ENCODE data around the gene DMRT2.

DMRT2 gene

DNA sequence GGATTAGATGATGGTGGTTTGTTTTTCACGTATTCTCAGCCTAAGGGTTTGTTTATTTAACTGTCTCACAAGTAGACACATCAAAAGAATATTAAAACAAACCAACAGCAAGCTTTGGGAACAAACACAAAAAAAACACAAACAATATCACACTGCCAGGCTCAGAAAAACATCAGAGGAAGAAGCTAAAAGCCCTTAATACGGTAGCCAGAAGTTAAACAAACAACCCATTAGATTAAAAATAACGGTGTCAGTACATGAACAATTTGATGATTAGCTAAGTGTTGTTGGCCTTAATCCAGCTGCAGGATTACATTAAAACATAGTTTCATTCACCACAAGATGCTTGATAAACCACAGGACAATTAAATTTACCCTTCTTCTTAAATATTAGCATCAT lies 15.9 kb upstream of the DMRT2 start:
- no peak overlapping the region for H2BK120ac ChIP-seq (ENCODE audit: low read depth, low read length)
- H4K8ac ChIP-seq (ENCODE audit: low read depth, low read length): no peak overlapping the region
- no peak overlapping the region for H2AFZ ChIP-seq (ENCODE audit: low read length)
- H2AK5ac ChIP-seq (ENCODE audit: low read depth, low read length): no peak overlapping the region
- no peak overlapping the region for H3K14ac ChIP-seq (ENCODE audit: low read length)
- H3K79me1 ChIP-seq (ENCODE audit: low read depth, low read length): no peaks in the 10 kb centered on the region
- no peak overlapping the region for H3K18ac ChIP-seq (ENCODE audit: low read length)
- no peak overlapping the region for H2BK12ac ChIP-seq (ENCODE audit: low read length)
- H3K4me2 ChIP-seq (ENCODE audit: insufficient read depth, low read length, poor library complexity, severe bottlenecking): no peak overlapping the region
- no peak overlapping the region for H3K4me3 ChIP-seq (ENCODE audit: low read length in 2 of 2)
- H3K27ac ChIP-seq (replicated peaks; ENCODE audit: low read length): no peak overlapping the region
- H3K27me3 ChIP-seq (ENCODE audit: control insufficient read depth in 3 of 3, insufficient read depth in 3 of 3, low read depth in 1 of 3, low read length in 3 of 3): peaks cover 0 to 21% (median 2%) of the 10 kb centered on the region in 3 experiments
- no peak overlapping the region for H3K23ac ChIP-seq (ENCODE audit: low read depth, low read length, poor library complexity)
- H3K36me3 ChIP-seq (replicated peaks in 1 of 2; ENCODE audit: control insufficient read depth in 2 of 2, insufficient read depth in 2 of 2, low read length in 2 of 2): no peaks in the 10 kb centered on the region
- H3K4ac ChIP-seq (ENCODE audit: low read length): no peak overlapping the region
- whole genome bisulfite sequencing, 2 donors (ENCODE audit: extremely low coverage in 2 of 2, insufficient read length in 2 of 2, insufficient replicate concordance in 1 of 2): no CpG with 5 or more reads among the region's 3 CpGs
- H2BK5ac ChIP-seq (ENCODE audit: low read length): no peak overlapping the region
- H4K91ac ChIP-seq (ENCODE audit: low read depth, low read length, poor library complexity): no peak overlapping the region
- no peak overlapping the region for H2BK15ac ChIP-seq (ENCODE audit: low read length)
- no peaks in the 10 kb centered on the region for H3K9me3 ChIP-seq (replicated peaks in 1 of 2; ENCODE audit: control insufficient read depth in 2 of 2, insufficient read depth in 1 of 2, low read depth in 1 of 2, low read length in 2 of 2)
- no peak overlapping the region for H3K9ac ChIP-seq (ENCODE audit: low read depth, low read length, poor library complexity)
- H3K4me1 ChIP-seq (ENCODE audit: control insufficient read depth in 2 of 2, insufficient read depth in 1 of 2, low read depth in 1 of 2, low read length in 2 of 2): no peaks in the 10 kb centered on the region
- no peak for DNase-seq (ENCODE audit: low spot score)

DNA sequence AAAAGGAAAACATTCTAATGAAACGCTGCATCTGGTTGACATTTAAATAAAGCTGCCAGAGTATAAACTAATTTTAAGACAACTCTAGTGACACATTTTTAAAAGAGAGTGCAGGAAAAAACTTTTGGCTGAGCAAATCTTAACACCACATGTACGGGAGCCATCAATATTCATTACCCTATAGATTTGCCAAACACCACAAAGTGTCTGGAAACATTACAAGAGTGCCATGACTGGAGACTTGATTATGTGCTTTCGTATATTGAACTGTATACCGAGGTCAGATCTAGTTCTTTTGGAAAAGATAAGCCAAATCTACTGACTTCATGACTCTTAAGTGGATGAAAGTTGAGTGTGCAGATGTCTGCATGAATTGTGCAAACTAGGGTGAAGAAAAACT lies 10.6 kb upstream of the DMRT2 start:
- no peaks in the 10 kb centered on the region for H3K4me1 ChIP-seq (ENCODE audit: control insufficient read depth in 2 of 2, insufficient read depth in 1 of 2, low read depth in 1 of 2, low read length in 2 of 2)
- H3K79me1 ChIP-seq (ENCODE audit: low read depth, low read length): no peaks in the 10 kb centered on the region
- no peak overlapping the region for H3K14ac ChIP-seq (ENCODE audit: low read length)
- WGBS, 2 donors (ENCODE audit: extremely low coverage in 2 of 2, insufficient read length in 2 of 2, insufficient replicate concordance in 1 of 2): no CpG with 5 or more reads among the region's 4 CpGs
- H3K18ac ChIP-seq (ENCODE audit: low read length): no peak overlapping the region
- H2BK12ac ChIP-seq (ENCODE audit: low read length): no peak overlapping the region
- H3K9ac ChIP-seq (ENCODE audit: low read depth, low read length, poor library complexity): no peak overlapping the region
- no peak overlapping the region for H2BK15ac ChIP-seq (ENCODE audit: low read length)
- H3K36me3 ChIP-seq (replicated peaks in 1 of 2; ENCODE audit: control insufficient read depth in 2 of 2, insufficient read depth in 2 of 2, low read length in 2 of 2): no peaks in the 10 kb centered on the region
- H3K27ac ChIP-seq (replicated peaks; ENCODE audit: low read length): no peak overlapping the region
- no peak overlapping the region for H2BK5ac ChIP-seq (ENCODE audit: low read length)
- no peak overlapping the region for H4K91ac ChIP-seq (ENCODE audit: low read depth, low read length, poor library complexity)
- H3K23ac ChIP-seq (ENCODE audit: low read depth, low read length, poor library complexity): no peak overlapping the region
- no peak overlapping the region for H4K8ac ChIP-seq (ENCODE audit: low read depth, low read length)
- peaks cover 7 to 57% (median 49%) of the 10 kb centered on the region in 3 experiments for H3K27me3 ChIP-seq (ENCODE audit: control insufficient read depth in 3 of 3, insufficient read depth in 3 of 3, low read depth in 1 of 3, low read length in 3 of 3)
- no peak for DNase-seq (ENCODE audit: low spot score)
- H2BK120ac ChIP-seq (ENCODE audit: low read depth, low read length): no peak overlapping the region
- H3K4me2 ChIP-seq (ENCODE audit: insufficient read depth, low read length, poor library complexity, severe bottlenecking): no peak overlapping the region
- H2AK5ac ChIP-seq (ENCODE audit: low read depth, low read length): no peak overlapping the region
- no peak overlapping the region for H3K4ac ChIP-seq (ENCODE audit: low read length)
- no peak overlapping the region for H3K4me3 ChIP-seq (ENCODE audit: low read length in 2 of 2)
- peaks cover 2 to 12% of the 10 kb centered on the region in 2 donors for H3K9me3 ChIP-seq (replicated peaks in 1 of 2; ENCODE audit: control insufficient read depth in 2 of 2, insufficient read depth in 1 of 2, low read depth in 1 of 2, low read length in 2 of 2)
- H2AFZ ChIP-seq (ENCODE audit: low read length): no peak overlapping the region

DNA sequence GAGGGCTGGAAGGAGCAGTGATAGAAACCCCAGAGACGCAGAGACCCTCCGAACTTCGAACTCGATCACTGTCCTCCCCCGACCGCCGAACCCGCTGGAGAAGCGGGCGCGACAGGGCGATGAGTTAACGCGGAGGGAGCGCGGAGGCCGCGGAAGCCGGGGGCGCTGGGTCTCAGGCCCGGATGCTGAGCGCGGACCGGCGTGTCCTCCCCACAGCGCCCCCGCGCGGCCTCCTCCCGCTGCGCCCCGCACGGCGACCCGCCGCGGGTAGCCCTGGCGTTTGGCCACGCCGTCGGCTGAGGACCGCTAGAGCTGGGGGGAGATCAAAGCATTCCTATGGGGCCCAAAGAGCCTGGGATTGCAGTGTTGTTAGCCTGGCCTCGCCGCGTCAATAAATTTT lies 7.7 kb upstream of the DMRT2 start:
- Histone ChIP-seq H3K36me3 (replicated peaks in 1 of 2; ENCODE audit: control insufficient read depth in 2 of 2, insufficient read depth in 2 of 2, low read length in 2 of 2) (no peaks in the 10 kb centered on the region), H2BK15ac (ENCODE audit: low read length) (no peak overlapping the region), H3K9ac (ENCODE audit: low read depth, low read length, poor library complexity) (peak overlapping the region; percentile 12), H3K23ac (ENCODE audit: low read depth, low read length, poor library complexity) (no peak overlapping the region), H3K27me3 (ENCODE audit: control insufficient read depth in 3 of 3, insufficient read depth in 3 of 3, low read depth in 1 of 3, low read length in 3 of 3) (peaks cover 23 to 86% (median 76%) of the 10 kb centered on the region in 3 experiments), H3K4me2 (ENCODE audit: insufficient read depth, low read length, poor library complexity, severe bottlenecking) (peak overlapping the region; percentile 56), H3K4ac (ENCODE audit: low read length) (no peak overlapping the region), H4K8ac (ENCODE audit: low read depth, low read length) (no peak overlapping the region), H4K91ac (ENCODE audit: low read depth, low read length, poor library complexity) (no peak overlapping the region), H2BK5ac (ENCODE audit: low read length) (no peak overlapping the region), H3K4me1 (ENCODE audit: control insufficient read depth in 2 of 2, insufficient read depth in 1 of 2, low read depth in 1 of 2, low read length in 2 of 2) (peaks cover 0 to 2% of the 10 kb centered on the region in 2 donors), H3K27ac (replicated peaks; ENCODE audit: low read length) (no peak overlapping the region), H3K4me3 (ENCODE audit: low read length in 2 of 2) (peak overlapping the region; percentile 31 to 78), H3K18ac (ENCODE audit: low read length) (peak overlapping the region; percentile 84), H2BK120ac (ENCODE audit: low read depth, low read length) (no peak overlapping the region), H3K79me1 (ENCODE audit: low read depth, low read length) (no peaks in the 10 kb centered on the region), H3K9me3 (replicated peaks in 1 of 2; ENCODE audit: control insufficient read depth in 2 of 2, insufficient read depth in 1 of 2, low read depth in 1 of 2, low read length in 2 of 2) (peaks cover 2 to 15% of the 10 kb centered on the region in 2 donors), H3K14ac (ENCODE audit: low read length) (no peak overlapping the region), H2AFZ (ENCODE audit: low read length) (peak overlapping the region; percentile 95), H2BK12ac (ENCODE audit: low read length) (no peak overlapping the region), H2AK5ac (ENCODE audit: low read depth, low read length) (no peak overlapping the region)
- WGBS, 2 donors (ENCODE audit: extremely low coverage in 2 of 2, insufficient read length in 2 of 2, insufficient replicate concordance in 1 of 2): no CpG with 5 or more reads among the region's 45 CpGs
- DNase-seq (ENCODE audit: low spot score): peak; percentile 76

DNA sequence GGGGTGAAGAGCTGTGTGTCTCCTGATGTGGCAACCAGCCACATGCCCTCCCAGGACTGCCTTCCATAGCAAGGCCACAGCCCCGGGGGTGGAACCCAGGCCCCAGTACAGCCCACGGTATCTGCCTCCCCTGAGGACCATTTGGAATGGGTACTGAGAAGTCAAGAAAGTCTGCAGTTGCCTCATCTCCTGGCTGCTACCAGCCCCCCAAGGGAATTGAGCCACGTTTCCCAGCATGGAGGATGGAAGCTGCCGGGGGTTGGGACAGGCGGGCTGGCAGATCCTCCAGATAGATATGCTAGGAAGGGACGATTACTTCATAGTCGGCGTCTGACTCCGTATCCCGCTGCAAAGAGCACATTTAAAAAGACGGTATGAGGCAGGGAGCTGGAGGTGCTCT lies 5.5 kb upstream of the DMRT2 start:
- H3K27ac ChIP-seq (replicated peaks; ENCODE audit: low read length): no peak overlapping the region
- no peak overlapping the region for H2AFZ ChIP-seq (ENCODE audit: low read length)
- H3K18ac ChIP-seq (ENCODE audit: low read length): peak overlapping the region; percentile 59
- no peak overlapping the region for H2BK15ac ChIP-seq (ENCODE audit: low read length)
- H3K4me1 ChIP-seq (ENCODE audit: control insufficient read depth in 2 of 2, insufficient read depth in 1 of 2, low read depth in 1 of 2, low read length in 2 of 2): peaks cover 0 to 2% of the 10 kb centered on the region in 2 donors
- no peak for DNase-seq (ENCODE audit: low spot score)
- no peak overlapping the region for H2BK5ac ChIP-seq (ENCODE audit: low read length)
- H4K8ac ChIP-seq (ENCODE audit: low read depth, low read length): no peak overlapping the region
- no peak overlapping the region for H3K14ac ChIP-seq (ENCODE audit: low read length)
- no CpG with 5 or more reads among the region's 11 CpGs for WGBS, 2 donors (ENCODE audit: extremely low coverage in 2 of 2, insufficient read length in 2 of 2, insufficient replicate concordance in 1 of 2)
- H3K9ac ChIP-seq (ENCODE audit: low read depth, low read length, poor library complexity): no peak overlapping the region
- no peak overlapping the region for H2AK5ac ChIP-seq (ENCODE audit: low read depth, low read length)
- H3K79me1 ChIP-seq (ENCODE audit: low read depth, low read length): no peaks in the 10 kb centered on the region
- H2BK12ac ChIP-seq (ENCODE audit: low read length): no peak overlapping the region
- no peak overlapping the region for H4K91ac ChIP-seq (ENCODE audit: low read depth, low read length, poor library complexity)
- peaks cover 35 to 98% (median 92%) of the 10 kb centered on the region in 3 experiments for H3K27me3 ChIP-seq (ENCODE audit: control insufficient read depth in 3 of 3, insufficient read depth in 3 of 3, low read depth in 1 of 3, low read length in 3 of 3)
- no peak overlapping the region for H3K23ac ChIP-seq (ENCODE audit: low read depth, low read length, poor library complexity)
- no peak overlapping the region for H3K4ac ChIP-seq (ENCODE audit: low read length)
- H3K9me3 ChIP-seq (replicated peaks in 1 of 2; ENCODE audit: control insufficient read depth in 2 of 2, insufficient read depth in 1 of 2, low read depth in 1 of 2, low read length in 2 of 2): peaks cover 4 to 30% of the 10 kb centered on the region in 2 donors
- no peaks in the 10 kb centered on the region for H3K36me3 ChIP-seq (replicated peaks in 1 of 2; ENCODE audit: control insufficient read depth in 2 of 2, insufficient read depth in 2 of 2, low read length in 2 of 2)
- H3K4me3 ChIP-seq (ENCODE audit: low read length in 2 of 2): no peak overlapping the region
- no peak overlapping the region for H2BK120ac ChIP-seq (ENCODE audit: low read depth, low read length)
- no peak overlapping the region for H3K4me2 ChIP-seq (ENCODE audit: insufficient read depth, low read length, poor library complexity, severe bottlenecking)

Data from neuronal stem cell (in vitro differentiated cells).